GM19395 (cell line): Measurements from ENCODE around the gene RNF19B.
"Not testable (repeated sequence)": the region's sequence is repeated elsewhere in the genome, so short reads cannot be mapped to it uniquely, and the experiment has no call there.

Source experiments
- ATAC-seq: cut with Tn5 transposase; IDR thresholded peaks from one replicate; pipeline ENCODE4 v1.9.1; 2021; ENCODE audit warnings: mild to moderate bottlenecking, moderate library complexity; ENCODE audit not compliant: unreplicated experiment

Gene RNF19B

DNA sequence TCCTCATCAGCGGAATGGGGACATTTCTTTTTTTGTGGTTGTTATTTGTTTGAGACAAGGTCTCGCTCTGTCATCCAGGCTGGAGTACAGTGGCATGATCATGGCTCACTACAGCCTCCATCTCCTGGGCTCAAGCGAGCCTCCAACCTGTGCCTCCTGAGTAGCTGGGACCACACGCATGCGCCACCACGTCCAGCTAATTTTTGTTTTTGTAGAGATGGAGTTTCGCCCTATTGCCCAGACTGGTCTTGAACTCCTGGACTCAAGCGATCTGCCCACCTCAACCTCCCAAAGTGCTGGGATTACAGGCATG, 28.7 kb upstream of the RNF19B start:
- ATAC-seq: not testable (repeated sequence)

DNA sequence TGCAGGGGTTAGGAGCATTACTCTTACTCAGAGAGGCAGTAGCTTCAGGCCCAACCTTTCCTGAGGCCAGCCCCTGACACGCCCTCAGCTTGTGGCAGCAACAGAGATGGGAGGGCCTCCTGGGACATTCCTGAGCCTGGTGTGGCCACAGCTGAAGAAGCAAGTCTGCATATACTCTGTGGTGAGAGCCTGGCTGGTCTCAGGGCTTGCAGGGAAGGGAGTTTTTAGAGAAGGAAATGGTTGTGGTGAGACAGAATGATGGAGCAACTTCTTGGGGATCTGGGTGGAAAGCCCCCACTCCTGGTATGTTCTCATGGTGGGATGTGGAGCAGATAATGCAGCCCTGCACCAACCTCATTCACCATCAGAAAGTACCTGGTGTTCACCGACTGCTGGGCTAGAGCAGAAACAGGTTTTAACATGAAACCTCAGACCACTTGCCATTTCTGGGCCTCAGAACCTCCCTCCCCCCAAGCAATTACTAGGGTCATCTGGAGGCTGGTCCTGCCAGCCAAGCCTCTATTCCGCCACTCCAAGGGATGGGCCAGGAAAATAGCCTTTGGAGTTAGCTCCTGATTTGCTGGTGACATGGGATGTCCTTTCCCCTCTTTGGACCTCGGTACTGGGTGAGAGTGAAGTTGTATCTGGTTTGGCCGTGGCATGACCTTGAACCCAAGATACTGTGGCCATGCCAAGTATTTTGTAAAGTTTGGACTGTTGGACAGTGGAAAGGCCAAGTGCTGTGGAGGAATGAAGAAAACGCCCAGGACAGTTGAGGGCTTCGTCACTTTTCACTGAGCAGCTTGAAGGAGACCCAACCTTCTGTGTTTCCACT, 28.1 kb upstream of the RNF19B start:
- peak; percentile 78 for ATAC-seq

DNA sequence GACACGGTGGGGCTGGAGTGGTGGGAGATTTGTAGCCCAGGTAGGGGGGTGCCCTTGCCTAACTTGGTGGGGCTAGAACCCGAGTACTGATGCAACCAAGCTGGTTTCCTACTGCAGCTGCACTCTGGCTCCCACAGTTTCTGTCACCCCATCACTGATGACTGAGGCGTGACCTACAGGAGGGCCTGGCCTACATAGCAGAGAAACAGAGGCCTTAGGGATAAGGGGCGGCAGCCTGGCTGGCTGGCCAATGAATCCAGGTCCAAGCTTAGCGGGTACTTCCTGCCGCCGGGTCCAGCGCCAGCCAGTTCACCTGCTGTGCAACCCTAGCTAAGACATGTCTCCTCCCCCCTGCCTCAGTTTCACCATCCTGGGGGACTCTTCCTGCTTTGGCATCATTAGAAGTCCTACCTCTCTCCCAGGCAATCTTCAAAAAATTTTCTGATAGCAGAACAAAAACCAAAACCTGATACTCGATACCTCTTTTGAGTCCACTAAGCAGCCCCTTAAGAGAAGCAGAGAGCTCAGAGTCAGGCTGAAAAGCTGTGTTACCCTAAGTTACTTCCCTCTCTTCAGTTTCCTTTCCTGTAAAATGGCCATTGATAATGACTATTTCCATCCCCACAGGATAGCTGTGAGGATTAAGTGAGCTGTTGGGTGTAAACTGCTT, 27.3 kb upstream of the RNF19B start:
- peak; percentile 38 for ATAC-seq

DNA sequence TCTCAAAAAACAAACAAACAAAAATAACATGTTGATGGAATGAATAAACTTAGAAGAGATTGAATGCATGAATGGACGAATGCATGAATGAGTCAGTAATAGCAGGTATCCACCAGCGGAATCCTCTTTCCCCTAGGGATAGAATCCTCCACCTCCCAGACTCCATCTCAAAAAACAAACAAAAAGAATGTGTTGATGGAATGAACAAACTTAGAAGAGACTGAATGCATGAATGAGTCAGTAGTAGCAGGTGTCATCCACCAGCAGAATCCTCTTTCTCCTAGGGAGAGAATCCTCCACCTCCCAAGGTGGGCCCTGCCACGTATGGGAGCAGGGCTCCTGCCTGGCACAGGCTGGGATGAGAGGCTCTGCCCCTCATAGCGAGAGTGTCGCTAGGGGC, 26.8 kb upstream of the RNF19B start:
- no peak for ATAC-seq

DNA sequence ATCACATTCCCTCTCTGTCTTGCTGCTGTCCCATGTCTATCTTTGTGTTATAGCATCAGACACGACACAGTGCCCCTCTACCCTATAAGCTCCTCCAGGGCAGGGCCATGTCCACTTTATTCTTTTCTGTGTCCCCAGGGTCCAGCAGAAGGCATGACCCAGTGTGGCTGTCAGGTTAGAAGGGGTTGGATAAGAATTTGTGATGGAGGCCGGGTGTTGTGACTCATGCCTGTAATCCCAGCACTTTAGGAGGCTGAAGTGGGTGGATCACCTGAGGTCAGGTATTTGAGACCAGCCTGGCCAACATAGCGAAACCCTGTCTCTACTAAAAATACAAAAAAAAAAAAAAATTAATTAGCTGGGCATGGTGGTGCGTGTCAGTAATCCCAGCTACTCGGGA, 26.3 kb upstream of the RNF19B start:
- no peak for ATAC-seq

DNA sequence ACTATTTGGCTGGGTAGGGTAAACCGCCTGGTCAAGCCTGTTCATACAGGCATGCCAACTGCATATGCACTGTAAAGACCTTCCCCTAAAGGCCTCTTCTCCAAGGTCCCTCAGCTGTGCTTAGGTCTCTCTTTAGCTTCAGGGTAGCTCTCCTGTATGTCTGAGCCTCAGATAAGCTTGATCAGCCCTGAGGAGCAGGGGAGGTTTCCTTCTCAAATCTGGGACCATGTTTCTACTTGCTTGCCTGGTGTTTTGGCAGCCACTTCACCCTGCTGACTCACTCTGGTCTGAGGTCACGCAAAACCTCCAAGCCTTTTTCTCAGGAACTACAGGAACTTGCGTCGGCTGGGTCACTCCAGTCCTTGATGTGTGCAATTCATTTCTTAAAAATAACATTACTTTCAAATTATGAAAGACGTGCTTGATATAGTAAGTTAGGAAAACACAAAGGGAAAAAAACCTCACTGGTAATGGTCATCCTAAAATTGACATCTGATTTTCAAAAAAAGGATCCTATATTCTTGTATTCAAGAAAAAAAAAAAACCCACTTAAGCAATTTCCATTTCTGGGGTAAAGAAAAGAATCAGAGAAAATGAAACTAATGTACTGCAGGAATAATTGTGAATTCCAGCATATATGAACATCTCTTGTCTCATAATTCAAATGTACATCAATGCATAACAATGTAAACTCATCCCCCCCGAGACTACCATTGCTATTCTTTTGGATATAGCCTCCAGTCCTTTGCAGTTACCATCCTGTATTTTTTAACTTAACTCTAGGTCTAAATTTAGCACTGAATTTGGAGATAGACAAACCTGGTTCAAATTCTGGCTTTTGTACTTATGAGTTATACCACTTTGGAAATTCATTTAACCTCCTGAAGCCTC, 24.8 kb upstream of the RNF19B start:
- no peak for ATAC-seq

DNA sequence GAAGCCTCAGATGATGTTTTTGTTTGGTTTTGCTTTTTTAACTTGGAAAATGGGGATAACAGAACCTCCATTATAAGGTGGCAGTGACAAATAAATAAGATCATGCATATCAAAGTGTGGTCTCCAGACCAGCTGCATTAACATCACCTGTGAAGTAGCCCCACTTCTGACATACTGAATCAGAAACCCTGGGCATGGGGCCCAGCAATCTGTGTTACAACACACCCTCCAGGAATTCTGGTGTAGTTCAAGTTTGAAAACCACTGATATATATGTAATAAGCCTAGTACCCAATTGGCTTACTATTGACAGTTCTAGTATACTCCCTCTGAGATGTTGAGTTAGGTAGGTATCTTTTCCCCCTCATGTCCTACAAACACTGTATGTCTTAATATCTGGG, 24.1 kb upstream of the RNF19B start:
- no peak for ATAC-seq

DNA sequence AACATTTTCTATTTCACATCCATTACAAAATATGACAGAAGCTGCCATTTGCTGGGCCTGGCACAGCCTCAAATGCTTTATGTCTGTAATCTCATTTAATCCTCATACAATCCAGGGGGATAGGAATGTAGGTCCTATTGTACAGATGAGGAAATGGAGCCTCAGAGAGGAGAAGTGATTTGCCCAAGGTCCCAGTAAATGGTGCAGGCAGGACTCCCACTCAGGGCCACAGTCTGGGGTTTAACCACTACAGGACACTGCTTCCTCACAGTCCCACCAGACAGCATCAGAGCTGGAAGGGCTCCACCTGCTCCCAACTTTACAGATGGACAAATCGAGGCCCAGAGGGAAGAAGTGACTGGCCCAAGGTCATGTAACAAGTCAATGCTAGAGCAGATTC, 20.6 kb upstream of the RNF19B start:
- ATAC-seq: no peak

DNA sequence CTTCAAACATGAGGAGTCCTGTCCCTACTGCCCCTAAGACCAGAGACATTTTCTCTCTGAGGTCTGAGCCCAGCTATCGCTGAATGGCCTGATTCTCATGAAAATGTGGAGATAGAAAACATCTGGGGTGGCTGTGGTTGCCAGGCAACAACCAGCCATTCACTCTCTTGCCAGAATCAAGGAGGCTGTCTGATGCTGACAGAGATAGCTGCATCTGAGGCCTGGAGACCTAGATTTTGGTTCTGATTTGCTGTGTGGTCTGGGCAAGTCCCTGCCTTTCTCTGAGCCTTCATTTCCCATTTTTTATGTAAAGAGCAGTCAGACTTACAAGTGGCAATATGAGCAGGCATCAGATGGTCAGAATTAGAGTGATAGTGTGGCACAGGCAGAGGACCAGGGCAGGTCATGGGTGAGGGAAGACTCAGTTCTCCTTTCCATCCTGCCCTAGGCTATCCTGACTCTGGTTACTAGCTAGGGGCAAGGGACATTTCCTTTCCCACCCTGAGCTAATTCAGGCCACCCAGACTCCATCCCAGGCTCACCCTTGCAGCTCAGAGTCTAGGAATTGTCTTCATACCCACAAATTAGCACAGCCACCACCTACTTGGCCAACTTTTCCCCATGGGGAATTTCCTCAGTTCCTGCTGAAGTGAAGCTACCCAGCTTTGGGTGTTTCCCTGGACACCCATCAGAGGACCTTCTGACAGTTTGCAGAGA, 20.0 kb upstream of the RNF19B start:
- ATAC-seq: no peak

DNA sequence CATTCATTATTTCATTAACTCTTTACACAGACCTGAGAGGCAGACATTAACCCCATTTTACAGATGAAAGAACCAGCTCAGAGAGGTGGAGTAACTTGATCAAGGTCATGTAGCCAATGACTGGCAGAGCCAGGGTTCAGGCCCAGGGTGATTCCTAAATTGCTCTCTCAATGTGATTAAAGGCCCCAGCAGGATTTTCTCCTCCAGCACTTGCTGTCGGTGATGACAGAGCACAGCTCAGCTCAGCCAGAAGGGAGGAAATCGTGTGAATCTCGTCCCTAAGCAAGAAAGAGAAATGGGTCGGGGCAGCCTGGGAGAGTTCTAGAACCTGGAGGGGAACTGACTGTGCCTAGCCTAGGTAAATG, 19.5 kb upstream of the RNF19B start:
- ATAC-seq: no peak

DNA sequence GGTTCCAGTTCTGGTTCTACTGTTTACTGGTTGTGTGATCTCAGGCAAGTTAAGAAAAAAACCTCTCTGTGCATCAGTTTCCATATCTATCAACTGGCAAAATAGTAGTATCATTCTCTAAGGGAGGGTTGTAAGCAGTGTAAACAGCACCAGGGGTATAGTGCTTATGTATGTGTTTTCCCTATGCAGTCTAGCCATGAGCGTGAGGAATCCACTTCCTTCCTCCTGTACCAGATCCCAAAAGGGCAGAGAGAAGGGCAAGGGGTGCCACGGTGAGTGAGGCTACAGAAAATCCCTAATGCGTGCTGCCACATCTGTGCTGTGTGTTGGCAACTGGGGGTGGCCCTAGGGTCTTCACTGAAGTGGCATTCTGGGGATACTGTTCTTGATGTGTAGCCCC, 18.4 kb upstream of the RNF19B start:
- ATAC-seq: no peak

DNA sequence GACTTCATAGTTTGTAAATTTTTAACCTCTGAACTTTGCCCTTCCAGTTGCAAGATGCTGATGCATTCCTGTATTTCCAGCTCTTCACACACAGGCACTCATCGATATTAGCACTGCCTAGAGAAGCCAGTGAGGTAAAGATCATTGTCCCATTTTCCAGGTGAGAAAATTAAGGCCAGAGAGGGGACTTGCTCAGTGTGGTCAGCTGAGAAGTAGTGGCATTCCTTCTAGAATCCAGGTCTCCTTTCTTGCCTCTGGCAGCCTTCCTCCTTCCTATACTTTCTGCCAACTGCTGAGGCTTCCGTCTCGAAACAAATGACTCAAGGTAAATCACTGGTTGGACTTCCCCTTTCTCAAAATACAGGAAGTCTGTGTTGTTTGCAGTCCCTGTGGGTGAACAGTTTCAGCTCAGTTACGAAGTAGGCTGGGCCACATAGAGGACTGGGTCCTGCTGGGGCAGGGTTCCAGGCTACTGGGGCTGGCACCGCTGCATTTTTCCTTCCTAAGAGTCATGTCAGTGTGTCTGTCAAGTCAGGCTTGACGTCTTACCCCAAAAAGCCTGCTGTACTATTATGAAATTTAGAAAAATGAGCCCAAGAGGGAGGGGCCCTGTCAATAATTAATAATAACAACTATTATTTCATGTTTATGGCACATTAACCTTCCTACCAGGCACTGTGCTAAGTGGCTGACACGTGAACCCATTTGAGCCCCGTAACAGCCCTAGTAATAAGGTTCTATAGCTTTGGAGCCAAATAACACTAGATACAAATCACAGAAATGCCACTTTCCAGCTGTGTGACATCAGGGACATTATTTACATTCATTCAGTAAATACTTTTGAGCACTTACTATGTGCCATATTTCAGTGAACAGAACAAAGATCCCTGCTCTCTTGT, 16.6 kb upstream of the RNF19B start:
- ATAC-seq: peak; percentile 91

DNA sequence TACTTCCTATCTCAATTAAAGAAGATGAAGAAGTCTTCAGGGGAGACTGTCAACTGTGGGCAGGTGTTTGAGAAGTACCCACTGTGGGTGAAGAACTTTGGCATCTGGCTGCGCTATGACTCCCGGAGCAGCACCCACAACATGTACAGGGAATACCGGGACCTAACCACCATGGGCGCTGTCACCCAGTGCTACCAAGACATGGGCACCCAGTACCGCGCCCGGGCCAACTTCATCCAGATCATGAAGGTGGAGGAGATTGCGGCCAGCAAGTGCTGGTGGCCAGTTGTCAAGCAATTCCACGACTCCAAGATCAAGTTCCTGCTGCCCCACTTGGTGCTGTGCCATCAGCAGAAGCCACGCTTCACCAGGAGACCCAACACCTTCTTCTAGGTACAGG, 15.5 kb upstream of the RNF19B start:
- no peak for ATAC-seq

DNA sequence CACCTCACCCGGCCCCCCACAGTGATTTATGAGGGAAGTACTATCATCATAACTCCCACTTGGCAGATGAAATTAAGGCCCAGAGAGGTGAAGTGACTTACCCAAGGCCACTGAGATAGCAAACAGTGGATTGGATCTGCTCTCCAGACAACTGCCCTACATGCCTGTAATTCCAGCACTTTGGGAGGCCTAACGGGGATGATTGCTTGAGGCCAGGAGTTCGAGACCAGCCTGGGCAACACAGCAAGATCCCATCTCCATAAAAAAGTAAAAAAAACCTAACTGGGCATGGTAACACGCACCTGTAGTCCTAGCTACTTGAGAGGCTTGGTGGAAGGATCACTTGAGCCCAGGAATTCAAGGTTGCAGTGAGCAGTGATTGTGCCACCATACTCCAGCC, 14.2 kb upstream of the RNF19B start:
- no peak for ATAC-seq

DNA sequence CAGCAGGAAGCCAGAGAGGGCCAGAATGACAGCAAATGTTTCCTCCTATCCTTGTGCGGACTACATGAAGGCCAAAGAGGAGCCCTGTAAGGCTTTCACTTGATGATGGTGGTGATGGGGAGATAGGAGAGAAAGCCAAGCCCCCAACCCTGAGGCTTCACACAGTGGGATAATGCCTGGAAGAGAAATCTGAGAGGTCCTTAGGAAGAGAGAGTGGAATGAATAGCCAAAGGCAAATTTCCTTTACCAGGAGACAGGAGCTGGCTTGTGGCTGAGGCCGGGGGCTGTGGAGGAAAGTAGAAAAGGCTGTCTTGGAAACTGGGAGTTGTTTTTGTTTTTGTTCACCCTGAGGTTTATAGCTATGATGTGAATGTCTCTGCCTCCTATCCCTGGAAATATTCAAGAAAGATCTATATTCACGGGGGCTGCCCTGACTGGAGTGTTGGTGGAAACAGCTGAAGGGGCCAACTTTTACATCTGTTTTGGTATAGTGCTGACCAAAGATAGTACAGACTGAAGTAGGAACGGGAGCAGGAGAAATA, 13.0 kb upstream of the RNF19B start:
- ATAC-seq: no peak

DNA sequence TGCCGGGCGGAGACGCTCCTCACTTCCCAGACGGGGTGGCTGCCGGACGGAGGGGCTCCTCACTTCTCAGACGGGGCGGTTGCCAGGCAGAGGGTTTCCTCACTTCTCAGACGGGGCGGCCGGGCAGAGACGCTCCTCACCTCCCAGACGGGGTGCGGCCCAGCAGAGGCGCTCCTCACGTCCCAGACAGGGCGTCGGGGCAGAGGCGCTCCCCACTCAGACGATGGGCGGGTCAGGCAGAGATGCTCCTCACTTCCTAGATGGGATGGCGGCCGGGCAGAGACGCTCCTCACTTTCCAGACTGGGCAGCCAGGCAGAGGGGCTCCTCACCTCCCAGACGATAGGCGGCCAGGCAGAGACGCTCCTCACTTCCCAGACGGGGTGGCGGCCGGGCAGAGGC, 10.4 kb upstream of the RNF19B start:
- ATAC-seq: not testable (repeated sequence)

DNA sequence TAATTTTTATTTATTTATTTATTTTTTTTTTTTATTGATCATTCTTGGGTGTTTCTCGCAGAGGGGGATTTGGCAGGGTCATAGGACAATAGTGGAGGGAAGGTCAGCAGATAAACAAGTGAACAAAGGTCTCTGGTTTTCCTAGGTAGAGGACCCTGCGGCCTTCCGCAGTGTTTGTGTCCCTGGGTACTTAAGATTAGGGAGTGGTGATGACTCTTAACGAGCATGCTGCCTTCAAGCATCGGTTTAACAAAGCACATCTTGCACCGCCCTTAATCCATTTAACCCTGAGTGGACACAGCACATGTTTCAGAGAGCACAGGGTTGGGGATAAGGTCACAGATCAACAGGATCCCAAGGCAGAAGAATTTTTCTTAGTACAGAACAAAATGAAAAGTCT, 8.8 kb upstream of the RNF19B start:
- not testable (repeated sequence) for ATAC-seq

DNA sequence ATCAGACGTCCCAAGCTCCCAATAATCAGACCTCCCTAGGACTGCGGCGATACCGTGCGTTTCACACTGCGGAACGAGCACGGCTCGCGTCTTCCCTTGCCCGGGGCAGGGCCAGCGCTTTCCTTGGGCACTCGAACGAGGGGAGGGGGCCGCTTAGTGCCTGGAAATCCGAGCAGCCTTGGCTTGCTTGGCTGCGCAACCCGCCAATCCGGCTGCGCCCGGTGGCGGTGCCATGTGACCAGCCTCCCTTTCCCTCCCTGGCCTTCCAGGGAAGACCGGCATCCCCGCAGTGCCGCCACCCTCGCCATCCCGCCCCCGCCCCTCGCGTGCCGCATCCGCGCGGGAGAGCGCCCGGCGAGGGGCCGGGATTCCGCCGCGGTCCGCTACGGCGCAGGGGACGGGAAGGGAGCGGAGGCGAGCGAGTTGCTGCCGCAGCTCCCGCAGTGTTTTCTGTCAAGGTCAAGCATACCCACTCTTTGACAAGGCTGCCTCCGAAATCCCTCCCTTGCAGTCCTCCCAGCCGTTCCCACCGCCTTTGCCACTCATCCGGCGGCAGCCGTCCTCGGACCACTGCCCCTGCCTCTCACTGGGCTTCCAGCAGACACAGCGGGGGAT, 8.3 kb upstream of the RNF19B start:
- no peak for ATAC-seq

DNA sequence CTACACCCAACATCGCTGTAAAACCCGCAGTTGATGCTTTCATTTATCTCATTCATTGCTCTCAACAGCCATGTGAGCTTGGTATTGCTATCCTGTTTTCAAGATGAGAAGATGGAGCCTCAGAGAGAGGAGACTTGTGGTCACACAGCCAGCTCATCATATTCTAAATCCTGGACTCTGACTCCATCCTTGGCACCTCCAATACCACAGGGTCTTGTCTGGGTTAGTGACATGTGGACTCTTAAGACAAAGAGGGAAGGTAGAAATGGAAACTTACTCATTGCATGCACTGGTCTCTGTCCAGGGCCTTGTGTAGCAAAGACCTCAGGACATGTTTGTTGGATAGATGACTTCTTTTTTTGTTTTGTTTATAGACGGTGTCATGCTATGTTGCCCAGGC, 7.0 kb upstream of the RNF19B start:
- no peak for ATAC-seq
